Measurements from ENCODE around the gene CBR4.

The CBR4 gene

DNA sequence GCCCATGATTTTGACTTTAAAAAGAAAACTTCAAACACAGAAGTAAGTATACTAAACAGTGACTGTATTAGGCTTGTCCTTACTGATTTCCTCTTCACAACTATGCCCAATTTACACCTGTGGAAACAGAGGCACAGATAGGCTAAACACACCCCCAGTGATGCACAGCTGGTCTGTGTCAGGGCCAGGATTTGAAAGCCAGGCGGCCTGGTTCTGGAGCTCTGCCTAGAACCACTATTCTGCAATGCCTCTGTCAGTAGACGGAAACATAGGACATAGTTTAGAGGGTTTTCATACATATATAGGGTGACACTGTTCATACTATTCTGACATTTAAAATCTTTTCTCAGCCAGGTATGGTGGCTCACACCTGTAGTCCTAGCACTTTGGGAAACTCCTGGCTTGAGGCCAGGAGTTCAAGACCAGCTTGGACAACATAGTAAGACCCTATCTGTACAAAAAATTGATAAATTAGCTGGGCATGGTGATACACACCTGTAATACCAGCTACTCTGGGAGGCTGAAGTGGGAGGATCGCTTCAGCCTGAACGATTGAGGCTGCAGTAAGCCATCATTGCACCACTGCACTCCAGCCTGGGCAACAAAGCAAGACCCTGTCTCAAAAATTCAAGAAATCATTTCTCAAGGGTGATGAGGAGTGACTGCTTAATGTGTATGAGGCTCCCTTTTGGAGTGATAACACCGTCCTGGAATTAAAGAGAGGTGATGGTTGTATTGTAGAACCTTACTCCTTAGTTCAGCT, 23.0 kb upstream of the CBR4 start:
- no peak for DNase-seq

GRCh38 chr4:169032194-169032593, 22.1 kb upstream of the CBR4 start:
- no peak for DNase-seq

DNA sequence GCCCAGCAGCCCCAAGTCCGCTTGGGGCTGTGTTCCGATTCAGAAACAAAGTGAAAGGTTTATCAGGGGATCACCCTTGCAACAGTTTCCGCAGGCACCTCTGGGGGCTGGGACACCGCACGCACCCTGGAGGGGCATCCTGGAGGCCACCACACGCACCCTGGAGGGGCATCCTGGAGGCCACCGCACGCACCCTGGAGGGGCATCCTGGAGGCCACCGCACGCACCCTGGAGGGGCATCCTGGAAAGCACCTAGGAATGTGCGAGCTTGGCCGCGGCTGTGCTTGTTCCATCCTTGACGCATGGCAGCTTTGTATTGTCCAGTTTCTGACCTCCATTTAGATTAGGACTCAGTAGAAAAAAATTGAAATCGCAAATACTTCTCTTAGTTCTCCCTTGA, 21.3 kb upstream of the CBR4 start:
- no peak for DNase-seq

GRCh38 chr4:169030562-169030982, 20.5 kb upstream of the CBR4 start:
- DNase-seq, result no peak

DNA sequence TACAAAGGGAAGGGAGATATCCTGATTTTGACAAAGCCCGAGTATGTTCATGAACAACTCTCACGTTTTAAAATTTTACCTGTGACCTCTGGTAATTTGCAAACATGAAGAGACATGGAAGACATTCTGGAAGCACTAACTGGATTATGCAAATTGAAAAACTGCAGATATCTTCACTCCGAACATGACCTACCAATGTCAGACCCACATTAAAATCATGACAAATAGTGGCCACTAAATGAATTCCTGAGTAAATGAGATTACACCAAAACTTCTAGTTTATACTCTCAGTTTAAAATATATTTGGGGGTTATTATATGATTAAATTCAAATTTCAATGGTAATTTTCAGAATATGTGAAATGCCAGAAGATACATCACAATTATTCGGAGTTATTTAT, 19.9 kb upstream of the CBR4 start:
- no peak for DNase-seq

- no peak for DNase-seq
These were observed 17.6 kb upstream of the CBR4 start for GRCh38 chr4:169027663-169028062.

- DNase-seq, result no peak
These were observed 15.1 kb upstream of the CBR4 start for GRCh38 chr4:169025184-169025583.

GRCh38 chr4:169024762-169025161, 14.7 kb upstream of the CBR4 start:
- peak; percentile 23 for DNase-seq

DNA sequence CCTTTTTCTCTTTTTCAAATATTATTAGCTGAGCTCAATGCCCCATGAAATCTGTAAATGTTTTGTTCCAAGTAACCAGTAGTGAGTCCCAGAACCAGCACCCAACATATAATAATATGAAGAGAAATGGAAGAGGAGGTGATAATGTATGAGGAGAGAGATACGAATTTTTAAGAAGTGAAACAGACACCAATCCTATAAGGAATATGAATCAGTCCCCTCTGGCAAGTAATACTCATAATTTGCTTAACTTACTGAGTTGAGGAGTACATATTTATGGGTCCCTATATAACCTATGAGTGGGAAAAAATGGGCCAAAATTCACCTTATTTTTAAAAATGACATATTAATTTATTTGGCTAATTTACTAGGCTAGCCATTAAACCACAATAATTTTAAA, 8.4 kb upstream of the CBR4 start:
- DNase-seq, result no peak

DNA sequence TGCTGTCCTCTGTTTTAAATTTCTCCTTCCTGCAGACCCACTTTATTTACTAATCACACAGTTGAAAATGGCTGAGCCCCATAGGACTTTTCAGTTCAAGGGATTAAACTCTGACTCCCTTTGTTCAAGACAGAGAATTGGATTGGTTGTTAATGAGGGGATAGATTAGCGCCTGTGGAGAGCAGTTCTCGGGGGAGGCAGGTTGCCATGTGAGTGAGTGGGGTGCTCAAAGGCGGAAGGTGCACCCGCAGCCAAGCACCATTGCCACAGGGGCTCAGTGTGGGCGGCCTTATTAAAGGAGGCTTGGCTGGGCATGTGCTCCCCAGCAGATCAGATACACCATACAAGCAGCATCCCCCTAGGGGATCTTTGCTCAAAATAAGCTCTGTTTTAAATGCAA, 7.9 kb upstream of the CBR4 start:
- DNase-seq, result no peak

DNA sequence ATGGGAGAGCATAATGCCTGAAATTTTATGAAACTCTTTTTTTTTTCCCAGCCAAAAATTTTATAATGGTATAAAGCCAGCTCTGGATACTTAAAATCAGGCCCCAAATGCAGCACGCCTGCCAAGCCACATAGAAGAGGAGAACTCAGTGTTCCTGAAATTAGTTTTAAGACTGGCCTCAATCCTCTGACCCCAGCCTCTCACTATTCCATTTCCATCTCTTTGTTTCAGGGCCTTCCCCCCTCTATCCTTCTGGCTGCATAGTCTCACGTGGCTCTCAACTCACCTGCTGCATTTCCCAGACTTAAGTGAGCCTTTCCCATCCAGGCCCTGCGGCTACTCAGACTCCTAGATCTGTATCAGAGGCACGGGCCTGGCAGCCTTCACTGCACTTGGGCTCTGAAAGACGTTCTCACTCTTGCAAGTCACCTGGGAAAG, 5.2 kb upstream of the CBR4 start:
- no peak for DNase-seq

GRCh38 chr4:169014586-169014985, 4.5 kb upstream of the CBR4 start:
- no peak for DNase-seq

DNA sequence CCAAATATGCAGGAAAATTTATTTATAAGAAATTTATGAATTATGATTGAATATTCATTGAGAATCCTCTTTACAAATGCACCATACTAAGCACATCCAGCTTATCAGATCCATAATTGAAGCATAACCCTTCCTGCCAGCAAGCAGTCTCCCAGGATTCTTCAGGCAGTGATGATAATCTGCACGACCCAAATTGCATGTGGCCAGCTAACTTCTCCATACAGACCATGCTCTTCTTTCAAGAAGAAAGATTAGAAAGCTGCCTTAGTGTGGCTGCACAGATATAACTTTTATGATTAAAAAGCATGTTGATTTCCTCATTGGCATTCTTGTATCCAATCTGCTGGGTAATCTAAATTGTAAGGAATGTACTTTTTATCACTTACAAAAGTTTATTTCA, 3.3 kb upstream of the CBR4 start:
- no peak for DNase-seq

GRCh38 chr4:169012049-169012448, 2.0 kb upstream of the CBR4 start:
- DNase-seq, result no peak

- peak; percentile 55 for DNase-seq
These were observed 550 bp downstream of the CBR4 start for GRCh38 chr4:169009286-169010124.

DNA sequence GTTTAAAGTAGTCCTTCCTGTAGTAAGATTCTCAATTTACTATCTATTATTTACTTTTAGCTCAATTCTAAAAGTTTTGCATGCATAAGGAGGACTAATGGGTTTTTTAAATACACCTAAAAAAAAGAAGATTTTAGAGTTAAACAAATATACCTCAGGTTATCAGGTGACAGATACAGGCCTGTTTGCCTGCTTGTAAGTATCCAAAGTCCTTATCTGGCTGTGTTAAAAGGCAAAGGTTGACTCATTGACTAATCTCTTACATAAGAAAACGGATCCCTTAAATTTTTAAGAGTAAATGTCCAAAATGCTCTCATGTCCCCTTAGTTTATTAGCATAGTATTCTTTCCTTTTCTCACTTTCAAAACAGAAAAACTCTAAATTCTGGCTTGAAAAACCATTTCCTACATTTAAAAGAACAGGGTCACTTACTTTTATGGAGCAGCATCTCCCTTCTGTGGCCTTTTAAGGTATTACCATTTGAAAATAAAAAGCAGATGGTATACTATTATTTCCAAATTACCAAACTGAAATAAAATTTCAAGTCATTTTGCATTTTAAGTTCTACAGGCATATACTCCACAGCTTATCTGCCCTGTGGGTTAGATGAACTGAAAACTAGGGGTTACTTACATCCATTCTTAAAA, 4.5 kb downstream of the CBR4 start:
- DNase-seq, result no peak

- no peak for DNase-seq
These were observed 9.7 kb downstream of the CBR4 start for GRCh38 chr4:169000315-169000714.

DNA sequence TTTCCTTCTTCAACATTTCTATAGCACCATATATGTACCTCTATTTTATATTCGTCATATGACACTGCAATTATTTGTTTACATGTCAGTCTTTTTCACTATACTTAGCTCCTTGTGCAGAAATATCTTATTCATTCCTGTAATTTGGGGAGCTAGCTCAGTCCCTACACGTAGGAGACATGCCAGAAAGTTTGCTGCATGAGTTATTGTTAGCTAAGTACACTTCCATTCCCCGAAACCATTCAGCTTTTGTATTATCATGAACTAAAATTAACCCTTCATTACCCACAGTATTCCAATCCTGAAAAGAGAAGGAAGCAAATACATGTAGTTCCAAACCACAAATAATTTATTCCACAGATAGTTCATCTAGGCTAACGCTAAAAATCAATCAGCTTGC, 10.2 kb downstream of the CBR4 start:
- no peak for DNase-seq

DNA sequence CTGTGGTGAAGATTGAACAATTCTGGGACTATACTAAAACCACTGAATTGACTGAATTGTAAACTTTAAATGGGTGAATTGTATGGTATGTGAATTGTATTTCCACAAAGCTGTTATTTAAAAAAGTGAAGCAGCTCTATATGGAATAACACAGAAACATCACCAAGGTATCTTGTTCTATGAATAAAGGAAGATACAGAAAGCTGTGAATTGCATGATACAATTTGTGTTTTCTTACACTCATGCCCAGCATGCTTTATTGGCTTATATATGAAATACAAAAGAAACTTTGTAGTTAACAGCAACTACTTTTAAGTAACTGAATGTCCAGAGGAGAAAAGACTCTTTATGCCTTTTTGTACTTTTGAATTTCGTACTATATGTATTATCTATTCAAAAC, 11.5 kb downstream of the CBR4 start:
- DNase-seq, result no peak

- no peak for DNase-seq
These were observed 14.3 kb downstream of the CBR4 start for GRCh38 chr4:168995537-168996295.

- DNase-seq, result no peak
These were observed 15.1 kb downstream of the CBR4 start for GRCh38 chr4:168994958-168995357.

GRCh38 chr4:168993714-168994510, 16.1 kb downstream of the CBR4 start:
- DNase-seq, result no peak
